IPS-20b (cell line): ENCODE data around the gene USP8.
A peak's percentile ranks its signal among the peaks of the same experiment; 100 is the strongest.
"Not testable (repeated sequence)": the region's sequence is repeated elsewhere in the genome, so short reads cannot be mapped to it uniquely, and the experiment has no call there.

ENCODE experiments used
- H3K27ac ChIP-seq: one replicate; pipeline ENCODE4 v1.5.1; 2013; ENCODE audit warnings: low read length
- H3K27me3 ChIP-seq: 2 replicates; pipeline ENCODE4 v1.6.1; 2013; ENCODE audit warnings: mild to moderate bottlenecking, low read length, inconsistent platforms; ENCODE audit not compliant: insufficient read depth
- H3K36me3 ChIP-seq: 2 replicates; pipeline ENCODE4 v1.6.1; 2013; ENCODE audit warnings: low read depth, mild to moderate bottlenecking, inconsistent platforms, low read length, moderate library complexity; ENCODE audit not compliant: insufficient read depth
- H3K4me1 ChIP-seq: 2 replicates; pipeline ENCODE4 v1.6.1; 2013; ENCODE audit warnings: mild to moderate bottlenecking, control low read depth, inconsistent platforms, low read length, moderate library complexity; ENCODE audit not compliant: insufficient read depth
- H3K4me3 ChIP-seq: 2 replicates; pipeline ENCODE4 v1.5.1; 2013; ENCODE audit warnings: mild to moderate bottlenecking, low read length, inconsistent platforms
- H3K9ac ChIP-seq: 2 replicates; pipeline ENCODE4 v1.6.1; 2013; ENCODE audit warnings: low read depth, mild to moderate bottlenecking, inconsistent platforms, low read length, moderate library complexity
- H3K9me3 ChIP-seq: 2 replicates; pipeline ENCODE4 v1.6.1; 2013; ENCODE audit warnings: mild to moderate bottlenecking, low read depth, low read length, inconsistent platforms; ENCODE audit not compliant: insufficient read depth

USP8 gene

DNA sequence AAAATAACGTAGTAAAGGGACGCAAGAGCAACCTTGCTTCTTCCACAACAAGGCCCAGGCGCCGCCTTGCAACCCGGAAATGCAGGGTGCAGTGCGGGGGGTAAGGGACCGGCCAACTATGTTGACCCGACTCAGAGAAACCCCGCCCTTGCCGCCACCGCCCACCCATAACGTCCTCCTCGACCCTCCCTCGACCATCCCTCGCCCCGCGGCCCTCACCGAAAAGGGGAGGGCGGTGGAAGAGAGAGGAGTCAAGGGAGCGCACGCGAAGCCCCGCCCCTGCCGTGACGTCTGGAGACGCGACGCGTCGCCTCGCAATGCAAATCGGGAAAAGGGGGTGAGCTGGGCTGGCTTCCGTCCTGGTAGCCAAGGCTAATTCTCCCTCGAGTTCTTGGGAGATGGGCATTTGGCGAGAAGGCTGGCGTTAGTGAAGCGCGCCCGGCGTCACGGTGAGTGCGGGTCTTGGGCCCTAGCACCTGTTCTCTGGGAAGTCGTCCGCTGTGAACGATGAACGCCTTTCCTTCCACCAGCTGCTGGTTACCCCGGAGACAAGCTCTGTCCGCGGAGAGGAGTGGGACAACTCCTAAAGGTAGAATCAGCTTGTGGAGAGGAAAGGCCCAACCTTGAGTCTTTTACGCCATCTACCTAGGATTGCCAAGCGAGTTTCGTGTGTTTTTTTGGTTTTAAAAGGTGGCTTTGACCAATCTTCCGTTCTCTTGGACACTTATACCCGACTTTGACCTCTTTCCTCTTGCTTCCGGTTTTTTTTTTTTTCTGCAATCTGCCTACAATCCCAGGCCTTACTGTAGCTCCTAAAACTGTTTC lies at the start of gene USP8:
Gene USP8, plus strand, starts transcription at position 340 of the 825 bp plus-strand sequence. CDS start 14,669 bp downstream, outside the sequence.
- no peaks in the 10 kb centered on the region; the same call in 1 of the 2 replicates for H3K4me1 ChIP-seq
- no peaks in the 10 kb centered on the region for H3K9me3 ChIP-seq
- no peaks in the 10 kb centered on the region for H3K36me3 ChIP-seq
- H3K27ac ChIP-seq: peak within 1 kb of the TSS; percentile 84
- no peaks in the 10 kb centered on the region for H3K27me3 ChIP-seq
- H3K9ac ChIP-seq: peak within 1 kb of the TSS; percentile 98
- peak within 1 kb of the TSS; percentile 97 for H3K4me3 ChIP-seq

DNA sequence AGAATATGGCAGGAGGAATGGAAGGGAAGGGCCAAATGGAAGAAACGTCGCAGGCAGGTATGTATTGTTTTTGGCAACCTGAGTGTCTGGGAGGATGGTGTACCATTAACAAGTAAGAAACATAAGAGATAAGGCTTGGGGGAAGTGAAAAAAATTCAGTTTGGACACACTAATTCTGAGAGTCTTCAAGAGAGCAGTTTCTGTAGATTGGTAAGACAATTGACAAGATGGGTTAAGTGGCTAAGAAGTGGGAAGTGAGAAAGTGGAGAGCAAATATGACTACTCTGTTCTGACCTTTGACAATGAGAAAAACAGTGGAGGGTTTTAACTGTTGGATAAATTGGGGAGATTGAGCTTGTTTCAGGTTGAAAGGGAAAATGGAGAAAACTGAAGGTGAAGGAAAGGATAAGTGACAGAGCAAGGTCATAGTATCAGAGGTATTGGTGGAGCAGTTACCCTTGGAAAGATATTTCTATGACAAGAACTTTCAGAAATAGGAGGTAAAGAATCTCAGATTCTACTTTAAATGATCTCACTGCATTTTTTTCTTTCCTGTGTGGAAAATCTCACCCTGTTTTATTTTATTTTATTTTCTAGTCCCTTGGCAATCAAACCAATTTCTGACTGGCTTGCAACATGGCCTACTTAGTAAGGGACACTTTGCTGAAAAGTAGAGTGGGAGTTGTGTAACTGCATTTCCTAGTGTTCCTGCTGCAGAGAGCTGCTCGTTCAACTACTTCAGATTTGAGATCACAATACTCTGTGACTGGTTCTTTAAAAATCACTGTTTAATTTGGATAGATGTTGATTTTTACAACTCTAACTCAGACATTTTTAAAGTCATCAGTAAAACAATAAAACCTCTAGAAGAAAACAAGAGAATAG lies 46.1 kb upstream of the USP8 start:
- no peaks in the 10 kb centered on the region for H3K9me3 ChIP-seq
- no peaks in the 10 kb centered on the region for H3K4me1 ChIP-seq
- no peaks in the 10 kb centered on the region for H3K36me3 ChIP-seq
- no peak overlapping the region for H3K9ac ChIP-seq
- no peak overlapping the region for H3K27ac ChIP-seq
- no peak overlapping the region for H3K4me3 ChIP-seq
- H3K27me3 ChIP-seq: no peaks in the 10 kb centered on the region

GRCh38 chr15:50378776-50379175 lies 45.4 kb upstream of the USP8 start:
- Histone ChIP-seq H3K4me1 (no peaks in the 10 kb centered on the region), H3K27ac (no peak overlapping the region), H3K36me3 (no peaks in the 10 kb centered on the region), H3K27me3 (no peaks in the 10 kb centered on the region), H3K9me3 (no peaks in the 10 kb centered on the region), H3K4me3 (no peak overlapping the region), H3K9ac (no peak overlapping the region)

DNA sequence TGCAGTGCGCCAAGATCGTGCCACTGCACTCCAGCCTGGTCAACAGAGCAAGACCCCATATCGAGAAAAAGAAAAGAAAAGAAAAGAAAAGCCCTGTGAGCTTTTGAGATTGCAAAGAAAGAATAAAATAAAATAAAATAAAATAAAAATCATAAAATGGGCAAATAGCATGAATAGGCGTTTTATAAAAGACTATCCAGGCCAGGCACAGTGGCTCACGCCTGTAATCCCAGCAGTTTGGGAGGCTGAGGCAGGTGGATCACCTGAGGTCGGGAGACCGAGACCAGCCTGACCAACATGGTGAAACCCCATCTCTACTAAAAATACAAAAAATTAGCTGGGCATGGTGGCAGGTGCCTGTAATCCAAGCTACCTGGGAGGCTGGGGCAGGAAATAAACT lies 44.8 kb upstream of the USP8 start:
- not testable (repeated sequence) for H3K4me1 ChIP-seq, H3K36me3 ChIP-seq, H3K9me3 ChIP-seq, H3K9ac ChIP-seq, H3K27ac ChIP-seq, H3K4me3 ChIP-seq, H3K27me3 ChIP-seq

- no peak overlapping the region for H3K27ac ChIP-seq
- no peak overlapping the region for H3K9ac ChIP-seq
- H3K9me3 ChIP-seq: no peaks in the 10 kb centered on the region
- H3K27me3 ChIP-seq: no peaks in the 10 kb centered on the region
- no peak overlapping the region for H3K4me3 ChIP-seq
- no peaks in the 10 kb centered on the region for H3K4me1 ChIP-seq
- no peaks in the 10 kb centered on the region for H3K36me3 ChIP-seq
Observed at GRCh38 chr15:50380089-50380488, 44.1 kb upstream of the USP8 start.

- Histone ChIP-seq H3K27me3 (no peaks in the 10 kb centered on the region), H3K4me3 (no peak overlapping the region), H3K27ac (no peak overlapping the region), H3K4me1 (no peaks in the 10 kb centered on the region), H3K9ac (no peak overlapping the region), H3K36me3 (no peaks in the 10 kb centered on the region), H3K9me3 (no peaks in the 10 kb centered on the region)
Observed at GRCh38 chr15:50381438-50381837, 42.8 kb upstream of the USP8 start.

DNA sequence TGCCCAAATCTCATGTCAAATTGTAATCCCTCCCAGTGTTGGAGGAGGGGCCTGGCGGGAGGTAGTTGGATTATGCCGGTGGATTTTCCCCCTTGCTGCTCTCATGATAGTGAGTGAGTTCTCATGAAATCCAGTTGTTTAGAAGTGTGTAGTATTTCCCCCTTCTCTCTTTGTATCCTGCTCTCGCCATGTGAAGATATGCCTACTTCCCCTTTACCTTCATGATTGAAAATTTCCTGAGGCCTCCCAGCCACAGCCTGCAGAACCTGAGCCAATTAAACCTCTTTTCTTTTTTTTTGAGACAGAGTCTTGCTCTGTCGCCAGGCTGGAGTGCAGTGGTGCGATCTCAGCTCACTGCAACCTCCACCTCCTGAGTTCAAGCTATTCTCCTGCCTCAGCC lies 41.8 kb upstream of the USP8 start:
- not testable (repeated sequence) for H3K9me3 ChIP-seq, H3K36me3 ChIP-seq, H3K27me3 ChIP-seq, H3K27ac ChIP-seq, H3K9ac ChIP-seq, H3K4me1 ChIP-seq, H3K4me3 ChIP-seq

DNA sequence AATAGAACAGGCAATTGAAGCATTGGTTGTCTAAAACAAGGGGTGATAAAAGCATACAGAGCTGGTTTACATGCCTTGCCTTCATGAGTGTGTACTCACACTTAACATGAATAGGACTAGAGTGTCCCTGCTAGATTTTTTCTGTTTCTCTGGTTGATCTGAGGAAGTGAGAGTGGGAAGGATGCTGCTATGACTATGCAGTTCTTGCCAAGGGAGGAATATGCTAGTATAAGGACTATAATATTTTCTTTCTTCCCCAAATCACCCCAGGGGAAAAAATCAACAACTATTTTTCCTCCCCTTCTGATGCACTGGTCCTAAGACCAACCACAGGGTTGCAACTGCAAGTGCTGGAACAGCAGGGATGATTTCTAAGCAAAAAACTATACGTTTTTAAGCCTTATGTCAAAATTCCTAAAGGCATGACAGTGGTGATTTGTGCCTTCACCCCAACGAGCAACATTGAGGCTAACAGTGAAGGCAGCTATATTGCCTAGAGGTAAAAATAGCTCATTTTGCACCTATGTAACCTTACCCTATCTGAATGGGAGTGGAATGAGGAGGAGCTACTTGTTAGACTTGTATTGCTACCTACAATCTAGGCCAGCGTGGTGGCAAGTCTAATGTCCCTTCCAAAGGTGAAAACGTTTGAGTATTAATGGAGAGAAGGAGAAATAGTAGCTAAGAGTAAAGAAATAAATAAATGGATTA lies 33.5 kb upstream of the USP8 start:
- no peaks in the 10 kb centered on the region for H3K36me3 ChIP-seq
- H3K9me3 ChIP-seq: no peaks in the 10 kb centered on the region
- H3K9ac ChIP-seq: no peak overlapping the region
- H3K4me1 ChIP-seq: no peaks in the 10 kb centered on the region
- no peak overlapping the region for H3K4me3 ChIP-seq
- H3K27me3 ChIP-seq: no peaks in the 10 kb centered on the region
- H3K27ac ChIP-seq: no peak overlapping the region

DNA sequence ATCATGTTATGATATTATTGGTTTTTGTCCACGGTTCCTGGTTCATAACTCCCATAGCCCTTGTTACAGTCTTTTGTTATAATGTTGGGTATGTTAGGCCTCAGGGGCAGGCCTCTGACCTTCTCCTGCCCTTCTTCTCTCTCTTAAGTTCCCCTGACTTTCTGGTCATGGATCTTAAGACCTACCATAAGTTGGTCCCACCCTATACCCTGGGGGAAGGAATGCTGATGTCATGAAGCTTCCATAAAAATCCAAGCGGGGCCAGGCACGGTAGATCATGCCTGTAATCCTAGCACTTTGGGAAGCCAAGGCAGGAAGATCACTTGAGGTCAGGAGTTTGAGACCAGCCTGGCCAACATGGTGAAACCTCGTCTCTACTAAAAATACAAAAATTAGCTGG lies 32.6 kb upstream of the USP8 start:
- not testable (repeated sequence) for H3K27me3 ChIP-seq, H3K9me3 ChIP-seq, H3K36me3 ChIP-seq, H3K27ac ChIP-seq, H3K4me3 ChIP-seq, H3K9ac ChIP-seq, H3K4me1 ChIP-seq

DNA sequence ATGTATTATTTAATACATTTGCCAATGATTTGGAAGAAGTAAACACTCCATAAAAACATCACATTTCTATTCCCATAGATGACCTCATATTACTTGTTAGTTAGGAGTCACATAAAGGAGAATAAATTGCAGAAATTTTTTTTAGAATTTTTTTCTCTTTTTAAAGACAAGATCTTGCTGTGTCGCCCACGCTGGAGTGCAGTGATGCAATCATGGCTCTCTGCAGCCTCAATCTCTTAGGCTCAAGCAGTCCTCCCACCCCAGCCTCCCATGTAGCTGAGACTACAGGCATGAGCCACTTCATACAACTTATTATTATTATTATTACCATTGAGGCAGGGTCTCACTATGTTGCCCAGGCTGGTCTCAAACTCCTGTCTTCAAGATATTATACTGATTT lies 12.3 kb upstream of the USP8 start:
- Histone ChIP-seq H3K27me3 (no peaks in the 10 kb centered on the region), H3K27ac (no peak overlapping the region), H3K9me3 (no peaks in the 10 kb centered on the region), H3K4me3 (no peak overlapping the region), H3K9ac (no peak overlapping the region), H3K36me3 (no peaks in the 10 kb centered on the region), H3K4me1 (no peaks in the 10 kb centered on the region)

GRCh38 chr15:50414624-50415023 lies 9.6 kb upstream of the USP8 start:
- Histone ChIP-seq H3K9me3 (no peaks in the 10 kb centered on the region), H3K27me3 (no peaks in the 10 kb centered on the region), H3K27ac (no peak overlapping the region), H3K36me3 (no peaks in the 10 kb centered on the region), H3K4me1 (no peaks in the 10 kb centered on the region), H3K9ac (no peak overlapping the region), H3K4me3 (no peak overlapping the region)
